Measurements from ENCODE around the gene ZFHX3.

DNA sequence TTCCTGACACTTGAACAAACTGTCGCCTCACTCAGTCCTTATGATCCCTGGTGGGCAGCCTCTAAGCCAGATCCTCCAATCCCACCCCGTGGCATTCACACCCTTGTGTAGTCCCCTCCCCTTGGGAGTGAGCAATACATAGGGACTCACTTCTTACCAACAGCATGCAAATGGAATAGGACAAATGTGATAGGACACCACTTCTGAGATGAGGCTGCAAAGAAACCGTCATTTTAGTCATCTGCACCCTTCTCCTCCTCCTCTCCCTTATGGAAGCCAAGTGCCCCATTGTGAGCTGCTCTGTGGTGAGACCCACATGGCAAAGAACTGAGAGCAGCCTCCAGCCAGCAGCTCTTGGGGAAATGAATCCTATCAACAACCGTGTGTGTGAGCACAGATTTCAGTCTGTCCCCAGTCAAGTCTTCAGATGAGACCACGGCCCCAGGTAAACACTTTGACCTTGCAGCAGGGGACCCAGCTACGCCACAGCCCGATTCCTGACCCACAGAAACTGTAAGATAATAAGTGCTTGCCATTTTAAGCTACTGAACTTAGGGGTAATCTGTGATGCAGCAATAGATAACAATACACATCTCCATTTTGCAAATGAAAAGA lies 46.9 kb downstream of the ZFHX3 start:
- TF ChIP-seq CTCF (conservative IDR thresholded peaks at IDR 0.05; ENCODE audit: low read depth, low read length) (no peak), EZH2 (IDR thresholded peaks at IDR 0.05; ENCODE audit: borderline replicate concordance, low read depth, low read length, poor library complexity, severe bottlenecking) (no peak)

Measured in A673 (cell line).